ENCODE results near the gene LHX6. TPM values are rescaled to one million over a fixed set of nuclear protein-coding genes. Genes with fewer than 3 reads are reported as not detected.
A peak's percentile ranks its signal among the peaks of the same experiment; 100 is the strongest.

LHX6 gene
- polyA plus RNA-seq, 1 donor from 2014 or later = 0.14 TPM

DNA sequence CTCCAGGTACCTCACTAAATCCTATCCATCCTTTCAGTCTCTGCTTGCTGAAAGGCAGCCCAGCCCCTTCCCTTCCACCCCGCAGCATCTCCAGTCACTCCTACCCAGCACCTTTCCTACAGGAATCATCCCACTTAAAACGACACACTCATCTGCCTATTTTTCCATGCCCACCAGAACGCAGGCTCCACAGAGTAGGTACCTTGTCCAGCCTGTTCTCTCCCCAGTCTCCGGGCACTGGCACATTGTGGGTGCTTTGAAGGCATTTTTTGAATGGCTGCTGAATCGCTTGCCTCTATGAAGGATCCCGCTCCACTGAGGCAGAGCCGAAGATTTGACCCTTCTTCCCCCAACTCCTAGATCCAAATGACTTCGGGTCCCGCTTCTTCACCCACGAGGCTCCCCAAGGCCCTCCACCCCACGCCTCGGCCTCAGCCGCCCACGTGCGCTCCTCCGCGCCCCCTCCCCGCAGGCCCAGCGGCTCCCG, 15.6 kb downstream of the LHX6 start:
- Histone ChIP-seq H3K9me3 (ENCODE audit: low read length) (no peaks in the 10 kb centered on the region), H2AFZ (ENCODE audit: low read depth, low read length) (no peak overlapping the region), H3K4me3 (ENCODE audit: low read length) (peak overlapping the region; percentile 71), H3K27ac (ENCODE audit: low read length) (no peak overlapping the region), H3K79me2 (replicated peaks; ENCODE audit: insufficient read depth, low read length) (no peaks in the 10 kb centered on the region), H3K9me2 (ENCODE audit: insufficient read depth, low read length) (no peaks in the 10 kb centered on the region), H3K36me3 (ENCODE audit: insufficient read depth, low read length) (no peaks in the 10 kb centered on the region), H3K27me3 (ENCODE audit: insufficient read depth, low read depth, low read length) (peaks cover 83% of the 10 kb centered on the region), H4K20me1 (ENCODE audit: insufficient read depth) (no peaks in the 10 kb centered on the region), H3K9ac (ENCODE audit: low read length) (no peak overlapping the region), H3F3A (ENCODE audit: insufficient read depth, low read length, poor library complexity, severe bottlenecking) (no peaks in the 10 kb centered on the region), H3K4me2 (ENCODE audit: low read length) (peak overlapping the region; percentile 25)
- no peak for TF ChIP-seq RAD21 (conservative IDR thresholded peaks at IDR 0.05)
- no peak for TF ChIP-seq EZH2 (IDR thresholded peaks at IDR 0.05; ENCODE audit: borderline replicate concordance, insufficient read depth, low read length, poor library complexity, severe bottlenecking)
- no peak for TF ChIP-seq POLR2AphosphoS5 (IDR thresholded peaks at IDR 0.05)
- TF ChIP-seq, protein P1, sequence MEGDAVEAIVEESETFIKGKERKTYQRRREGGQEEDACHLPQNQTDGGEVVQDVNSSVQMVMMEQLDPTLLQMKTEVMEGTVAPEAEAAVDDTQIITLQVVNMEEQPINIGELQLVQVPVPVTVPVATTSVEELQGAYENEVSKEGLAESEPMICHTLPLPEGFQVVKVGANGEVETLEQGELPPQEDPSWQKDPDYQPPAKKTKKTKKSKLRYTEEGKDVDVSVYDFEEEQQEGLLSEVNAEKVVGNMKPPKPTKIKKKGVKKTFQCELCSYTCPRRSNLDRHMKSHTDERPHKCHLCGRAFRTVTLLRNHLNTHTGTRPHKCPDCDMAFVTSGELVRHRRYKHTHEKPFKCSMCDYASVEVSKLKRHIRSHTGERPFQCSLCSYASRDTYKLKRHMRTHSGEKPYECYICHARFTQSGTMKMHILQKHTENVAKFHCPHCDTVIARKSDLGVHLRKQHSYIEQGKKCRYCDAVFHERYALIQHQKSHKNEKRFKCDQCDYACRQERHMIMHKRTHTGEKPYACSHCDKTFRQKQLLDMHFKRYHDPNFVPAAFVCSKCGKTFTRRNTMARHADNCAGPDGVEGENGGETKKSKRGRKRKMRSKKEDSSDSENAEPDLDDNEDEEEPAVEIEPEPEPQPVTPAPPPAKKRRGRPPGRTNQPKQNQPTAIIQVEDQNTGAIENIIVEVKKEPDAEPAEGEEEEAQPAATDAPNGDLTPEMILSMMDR (IDR thresholded peaks at IDR 0.05; ENCODE audit: poor library complexity, severe bottlenecking) = no peak
- TF ChIP-seq, protein P2, sequence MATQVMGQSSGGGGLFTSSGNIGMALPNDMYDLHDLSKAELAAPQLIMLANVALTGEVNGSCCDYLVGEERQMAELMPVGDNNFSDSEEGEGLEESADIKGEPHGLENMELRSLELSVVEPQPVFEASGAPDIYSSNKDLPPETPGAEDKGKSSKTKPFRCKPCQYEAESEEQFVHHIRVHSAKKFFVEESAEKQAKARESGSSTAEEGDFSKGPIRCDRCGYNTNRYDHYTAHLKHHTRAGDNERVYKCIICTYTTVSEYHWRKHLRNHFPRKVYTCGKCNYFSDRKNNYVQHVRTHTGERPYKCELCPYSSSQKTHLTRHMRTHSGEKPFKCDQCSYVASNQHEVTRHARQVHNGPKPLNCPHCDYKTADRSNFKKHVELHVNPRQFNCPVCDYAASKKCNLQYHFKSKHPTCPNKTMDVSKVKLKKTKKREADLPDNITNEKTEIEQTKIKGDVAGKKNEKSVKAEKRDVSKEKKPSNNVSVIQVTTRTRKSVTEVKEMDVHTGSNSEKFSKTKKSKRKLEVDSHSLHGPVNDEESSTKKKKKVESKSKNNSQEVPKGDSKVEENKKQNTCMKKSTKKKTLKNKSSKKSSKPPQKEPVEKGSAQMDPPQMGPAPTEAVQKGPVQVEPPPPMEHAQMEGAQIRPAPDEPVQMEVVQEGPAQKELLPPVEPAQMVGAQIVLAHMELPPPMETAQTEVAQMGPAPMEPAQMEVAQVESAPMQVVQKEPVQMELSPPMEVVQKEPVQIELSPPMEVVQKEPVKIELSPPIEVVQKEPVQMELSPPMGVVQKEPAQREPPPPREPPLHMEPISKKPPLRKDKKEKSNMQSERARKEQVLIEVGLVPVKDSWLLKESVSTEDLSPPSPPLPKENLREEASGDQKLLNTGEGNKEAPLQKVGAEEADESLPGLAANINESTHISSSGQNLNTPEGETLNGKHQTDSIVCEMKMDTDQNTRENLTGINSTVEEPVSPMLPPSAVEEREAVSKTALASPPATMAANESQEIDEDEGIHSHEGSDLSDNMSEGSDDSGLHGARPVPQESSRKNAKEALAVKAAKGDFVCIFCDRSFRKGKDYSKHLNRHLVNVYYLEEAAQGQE (IDR thresholded peaks at IDR 0.05; ENCODE audit: borderline replicate concordance) = no peak
- no peak for TF ChIP-seq EP300 (conservative IDR thresholded peaks at IDR 0.05; ENCODE audit: poor library complexity, severe bottlenecking)
- no peak for TF ChIP-seq MXI1 (conservative IDR thresholded peaks at IDR 0.05; ENCODE audit: poor library complexity, severe bottlenecking)
- no peak for TF ChIP-seq SMC3 (conservative IDR thresholded peaks at IDR 0.05; ENCODE audit: poor library complexity)
- TF ChIP-seq TAF1 (IDR thresholded peaks at IDR 0.05; ENCODE audit: low read depth) = no peak

DNA sequence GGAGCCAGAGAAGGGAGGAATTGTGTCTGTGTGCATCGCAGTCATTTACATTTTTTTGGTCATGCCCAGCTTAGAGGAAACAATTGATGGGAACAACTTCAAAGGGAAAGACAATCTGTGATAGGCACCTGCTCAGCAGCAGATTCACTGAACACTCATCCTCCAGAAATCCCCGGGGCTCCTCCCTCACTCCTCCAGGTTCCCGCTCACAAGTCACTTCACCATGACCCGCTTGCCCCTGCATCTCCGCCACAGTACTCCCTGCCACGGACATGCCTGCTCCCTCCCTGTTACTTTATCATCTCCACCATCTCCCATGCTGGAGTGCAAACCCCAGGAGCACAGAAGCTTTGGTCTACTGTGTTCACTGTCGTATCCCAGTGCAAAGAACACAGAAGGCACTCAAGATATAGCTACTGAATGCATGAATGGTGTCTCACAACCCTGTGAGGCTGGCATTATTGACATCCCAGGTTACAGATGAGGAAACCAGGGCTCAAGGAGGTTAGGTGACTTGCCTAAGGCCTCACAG, 16.2 kb downstream of the LHX6 start:
- no peaks in the 10 kb centered on the region for H3K79me2 ChIP-seq (replicated peaks; ENCODE audit: insufficient read depth, low read length)
- no peaks in the 10 kb centered on the region for H3F3A ChIP-seq (ENCODE audit: insufficient read depth, low read length, poor library complexity, severe bottlenecking)
- TF ChIP-seq TAF1 (IDR thresholded peaks at IDR 0.05; ENCODE audit: low read depth) (no peak), POLR2AphosphoS5 (IDR thresholded peaks at IDR 0.05) (no peak)
- H3K27me3 ChIP-seq (ENCODE audit: insufficient read depth, low read depth, low read length) = peaks cover 81% of the 10 kb centered on the region
- no peaks in the 10 kb centered on the region for H3K9me2 ChIP-seq (ENCODE audit: insufficient read depth, low read length)
- H3K4me2 ChIP-seq (ENCODE audit: low read length) = no peak overlapping the region
- no peaks in the 10 kb centered on the region for H4K20me1 ChIP-seq (ENCODE audit: insufficient read depth)
- H3K4me3 ChIP-seq (ENCODE audit: low read length) = no peak overlapping the region
- H3K27ac ChIP-seq (ENCODE audit: low read length) = no peak overlapping the region
- no peaks in the 10 kb centered on the region for H3K36me3 ChIP-seq (ENCODE audit: insufficient read depth, low read length)
- no peak overlapping the region for H2AFZ ChIP-seq (ENCODE audit: low read depth, low read length)
- H3K9ac ChIP-seq (ENCODE audit: low read length) = no peak overlapping the region
- no peaks in the 10 kb centered on the region for H3K9me3 ChIP-seq (ENCODE audit: low read length)
